Common myeloid progenitor, CD34-positive (primary cell): ENCODE results near the gene ADM.

Source experiments
- CTCF ChIA-PET: fragments of 350-600 bp; sonication (Branson Sonifier 250); formaldehyde crosslinking; loops from one replicate; lab custom pipeline; 2021; ENCODE audit warnings: antibody characterized with exemption; lab: Charles Lee
- POLR2A ChIA-PET: fragments of 350-600 bp; sonication (Branson Sonifier 250); formaldehyde crosslinking; loops from one replicate; lab custom pipeline; 2021; ENCODE audit warnings: antibody characterized with exemption; lab: Charles Lee
- DNase-seq, 3 donors: peaks; one replicate each; pipeline versions ENCODE4 v3.0.0 to v3.0.0-alpha.2; 2013
- H3K27ac ChIP-seq, 2 experiments: 1 replicate in 1 of 2; 2 replicates in 1 of 2; pipeline ENCODE4 v1.7.0; 2013; ENCODE audit warnings: inconsistent platforms in 2 of 2, low read length in 2 of 2, mild to moderate bottlenecking in 2 of 2, low read depth in 1 of 2, moderate library complexity in 1 of 2; ENCODE audit not compliant: severe bottlenecking in 2 of 2, insufficient read depth in 1 of 2, poor library complexity in 1 of 2
- H3K27me3 ChIP-seq, 5 experiments: replicated peaks in 2 of 5; 1 replicate in 3 of 5; 2 replicates in 2 of 5; pipeline versions ENCODE4 v1.6.1 to v1.7.0; 2013; ENCODE audit warnings: low read length in 4 of 5, mild to moderate bottlenecking in 2 of 5, moderate library complexity in 2 of 5, inconsistent platforms in 1 of 5; ENCODE audit not compliant: insufficient read depth in 5 of 5, control insufficient read depth in 4 of 5
- H3K36me3 ChIP-seq, 4 experiments: 1 replicate in 2 of 4; 2 replicates in 2 of 4; pipeline versions ENCODE4 v1.6.1 to v1.7.0; 2013; ENCODE audit warnings: low read length in 3 of 4, control low read depth in 1 of 4, mild to moderate bottlenecking in 1 of 4; ENCODE audit not compliant: control insufficient read depth in 4 of 4, insufficient read depth in 4 of 4
- H3K4me1 ChIP-seq, 4 experiments: 1 replicate in 3 of 4; 2 replicates in 1 of 4; pipeline versions ENCODE4 v1.6.1 to v1.7.1; 2013; ENCODE audit warnings: low read length in 3 of 4, mild to moderate bottlenecking in 3 of 4, control low read depth in 1 of 4, inconsistent platforms in 1 of 4, moderate library complexity in 1 of 4; ENCODE audit not compliant: control insufficient read depth in 4 of 4, insufficient read depth in 4 of 4; ENCODE audit errors: control extremely low read depth in 1 of 4
- H3K4me3 ChIP-seq, 7 experiments: 1 replicate in 4 of 7; 2 replicates in 3 of 7; pipeline versions ENCODE4 v1.5.1 to v1.7.0; 2013; ENCODE audit warnings: mild to moderate bottlenecking in 7 of 7, low read length in 6 of 7, moderate library complexity in 6 of 7, inconsistent platforms in 2 of 7, low read depth in 2 of 7, control low read depth in 1 of 7; ENCODE audit not compliant: insufficient read depth in 4 of 7, control insufficient read depth in 1 of 7; ENCODE audit errors: extremely low read depth in 1 of 7
- H3K9me3 ChIP-seq, 5 experiments: 1 replicate in 4 of 5; 2 replicates in 1 of 5; pipeline versions ENCODE4 v1.6.1 to v1.7.1; 2013; ENCODE audit warnings: low read length in 4 of 5, mild to moderate bottlenecking in 2 of 5, inconsistent platforms in 1 of 5, low read depth in 1 of 5, moderate library complexity in 1 of 5; ENCODE audit not compliant: control insufficient read depth in 4 of 5, insufficient read depth in 2 of 5; ENCODE audit errors: control extremely low read depth in 1 of 5
- WGBS: methylation state at CpG from one replicate; pipeline ENCODE4 v1.1.5; 2013; ENCODE audit not compliant: insufficient coverage; 5-methylcytosine and 5-hydroxymethylcytosine counted together

ADM gene

GRCh38 chr11:10265936-10266335 lies 38.9 kb upstream of the ADM start:
- no peak for DNase-seq
- WGBS = 100% methylated on average over 1 of the region's 3 CpGs
- Histone ChIP-seq H3K36me3 (no peaks in the 10 kb centered on the region), H3K27ac (no peak overlapping the region), H3K27me3 (no peaks in the 10 kb centered on the region), H3K4me1 (no peaks in the 10 kb centered on the region), H3K4me3 (no peak overlapping the region), H3K9me3 (no peaks in the 10 kb centered on the region)
- CTCF ChIA-PET = interaction anchor here (1.1 kb wide), 1 partner anchor 22 kb away, joined by 6 read pairs; no protein-coding TSS in a partner anchor
- POLR2A ChIA-PET = no interaction called here

- H3K27ac ChIP-seq = no peak overlapping the region
- no peaks in the 10 kb centered on the region for H3K27me3 ChIP-seq
- H3K9me3 ChIP-seq = no peaks in the 10 kb centered on the region
- ChIA-PET CTCF (interaction anchor here (0.7 to 1.5 kb wide), 2 partner anchors 60 to 340 kb away, joined by 3 to 4 read pairs; no protein-coding TSS in a partner anchor), POLR2A (no interaction called here)
- H3K4me1 ChIP-seq = no peaks in the 10 kb centered on the region
- 100% methylated on average over 1 of the region's 3 CpGs for WGBS
- no peaks in the 10 kb centered on the region for H3K36me3 ChIP-seq
- no peak overlapping the region for H3K4me3 ChIP-seq
- no peak for DNase-seq
Observed at GRCh38 chr11:10267821-10268220, 37.1 kb upstream of the ADM start.

- no peaks in the 10 kb centered on the region for H3K36me3 ChIP-seq
- H3K9me3 ChIP-seq = no peaks in the 10 kb centered on the region
- 81% methylated on average over 2 of the region's 5 CpGs for WGBS
- POLR2A ChIA-PET = no interaction called here
- CTCF ChIA-PET = interaction anchor here (1.2 to 1.3 kb wide), 2 partner anchors 14 to 487 kb away, joined by 3 to 4 read pairs; no protein-coding TSS in a partner anchor
- H3K27me3 ChIP-seq = no peaks in the 10 kb centered on the region
- no peak overlapping the region for H3K4me3 ChIP-seq
- no peak overlapping the region for H3K27ac ChIP-seq
- peaks cover 0 to 4% (median 1%) of the 10 kb centered on the region in 4 experiments for H3K4me1 ChIP-seq
- DNase-seq = no peak
Observed at GRCh38 chr11:10268746-10269488, 36.0 kb upstream of the ADM start.

DNA sequence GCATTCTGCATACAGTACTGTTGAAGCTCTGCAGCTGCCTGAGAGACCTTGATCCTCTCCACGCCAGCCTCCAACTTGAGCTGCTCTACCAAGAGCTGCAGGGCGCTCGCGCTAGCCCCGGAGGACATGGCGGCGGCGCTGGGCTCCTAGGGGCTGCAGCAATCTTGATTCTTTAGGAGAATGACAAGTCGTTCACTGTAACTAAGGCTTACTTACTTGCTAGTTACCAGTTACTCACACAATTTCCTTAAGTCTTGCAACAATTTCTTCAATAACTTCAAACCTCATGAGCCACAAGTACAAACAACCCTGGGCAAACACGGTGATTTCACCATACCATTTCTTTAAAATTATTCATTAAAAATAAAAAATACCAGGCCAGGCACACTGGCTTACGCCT lies 32.7 kb upstream of the ADM start:
- Histone ChIP-seq H3K4me3 (no peak overlapping the region), H3K4me1 (peaks cover 0 to 7% (median 2%) of the 10 kb centered on the region in 4 experiments), H3K36me3 (no peaks in the 10 kb centered on the region), H3K9me3 (no peaks in the 10 kb centered on the region), H3K27me3 (no peaks in the 10 kb centered on the region), H3K27ac (no peak overlapping the region)
- CTCF ChIA-PET = no interaction called here
- POLR2A ChIA-PET = no interaction called here
- no peak for DNase-seq
- WGBS = 98% methylated on average over 8 of the region's 11 CpGs

DNA sequence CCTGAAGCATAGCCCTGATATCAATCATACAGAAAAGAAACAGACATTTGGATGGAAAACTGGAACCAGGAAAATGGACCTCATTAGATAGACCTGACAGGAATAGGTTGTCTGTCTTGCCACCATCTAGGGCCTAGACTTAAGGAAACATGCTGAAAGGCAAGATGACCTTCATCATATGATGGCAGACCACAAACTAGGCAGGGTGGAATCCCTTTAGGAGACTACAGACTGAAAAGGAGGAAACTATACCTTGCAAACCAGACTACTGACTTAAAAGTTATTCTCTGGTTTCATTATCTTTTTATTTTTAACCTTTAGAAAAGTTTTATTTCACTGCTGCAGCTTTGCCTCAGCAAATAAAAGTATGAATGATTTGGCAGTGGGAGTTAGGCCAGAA lies 31.1 kb upstream of the ADM start:
- CTCF ChIA-PET = no interaction called here
- POLR2A ChIA-PET = no interaction called here
- no peaks in the 10 kb centered on the region for H3K9me3 ChIP-seq
- H3K4me3 ChIP-seq = no peak overlapping the region
- DNase-seq = peak in 1 of 3 donors; percentile 26
- no peaks in the 10 kb centered on the region for H3K27me3 ChIP-seq
- no peaks in the 10 kb centered on the region for H3K36me3 ChIP-seq
- H3K27ac ChIP-seq = no peak overlapping the region
- H3K4me1 ChIP-seq = peaks cover 0 to 7% (median 2%) of the 10 kb centered on the region in 4 experiments

DNA sequence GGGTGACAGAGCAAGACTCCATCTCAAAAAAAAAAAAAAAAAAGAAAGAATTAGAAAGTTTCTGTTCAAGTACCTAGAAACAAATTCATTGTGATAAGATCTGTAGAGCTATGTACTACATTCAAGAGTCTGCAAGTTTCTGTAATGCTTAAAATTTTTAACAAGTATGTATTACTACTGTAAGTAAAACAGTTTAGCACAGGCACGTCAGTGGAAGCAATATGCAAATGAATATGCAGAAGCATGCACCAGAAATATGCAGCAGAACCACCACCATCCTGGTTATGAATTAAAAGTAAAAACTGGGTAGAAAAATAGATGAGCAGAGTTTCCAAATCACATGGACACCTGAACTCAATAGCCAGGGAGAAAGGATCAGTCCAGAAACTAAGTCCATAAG lies 30.1 kb upstream of the ADM start:
- 100% methylated on average over 1 of the region's 1 CpG for WGBS
- DNase-seq = no peak
- ChIA-PET POLR2A (no interaction called here), CTCF (no interaction called here)
- Histone ChIP-seq H3K27ac (no peak overlapping the region), H3K36me3 (no peaks in the 10 kb centered on the region), H3K4me1 (peaks cover 0 to 7% (median 2%) of the 10 kb centered on the region in 4 experiments), H3K4me3 (no peak overlapping the region), H3K27me3 (no peaks in the 10 kb centered on the region), H3K9me3 (no peaks in the 10 kb centered on the region)

DNA sequence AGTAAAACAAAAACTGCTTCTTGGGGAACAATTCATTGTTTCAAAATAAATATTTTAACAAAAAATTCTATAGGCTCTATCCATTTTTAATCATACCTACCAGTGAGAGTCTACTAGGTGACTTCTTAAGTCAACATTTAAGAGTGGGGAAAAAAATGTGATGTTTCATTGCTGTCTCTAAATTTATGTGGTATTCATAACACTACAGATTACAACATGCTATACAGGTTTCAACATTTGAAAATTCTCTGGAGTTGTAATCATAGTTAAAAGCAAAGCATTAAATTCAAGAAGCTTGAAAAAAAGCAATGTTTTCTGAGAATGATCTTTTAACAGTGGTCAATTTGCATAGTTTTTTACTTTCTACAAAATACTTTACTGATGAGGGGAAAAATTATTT lies 29.2 kb upstream of the ADM start:
- DNase-seq = no peak
- H3K27me3 ChIP-seq = no peaks in the 10 kb centered on the region
- ChIA-PET CTCF (interaction anchor here (0.6 kb wide), 1 partner anchor 24 kb away, joined by 4 read pairs; no protein-coding TSS in a partner anchor), POLR2A (no interaction called here)
- H3K27ac ChIP-seq = no peak overlapping the region
- no peaks in the 10 kb centered on the region for H3K9me3 ChIP-seq
- peaks cover 0 to 7% (median 2%) of the 10 kb centered on the region in 4 experiments for H3K4me1 ChIP-seq
- H3K4me3 ChIP-seq = no peak overlapping the region
- no peaks in the 10 kb centered on the region for H3K36me3 ChIP-seq
